ENCODE data around the gene SCFD2.

GRCh38 chr4:52946855-52947254 is 419.0 kb downstream of the SCFD2 start:
- no peak for TF ChIP-seq ZNF274 (IDR thresholded peaks at IDR 0.05; ENCODE audit: low read depth, low read length)
- no peak for TF ChIP-seq YY1 (IDR thresholded peaks at IDR 0.05; ENCODE audit: insufficient read depth, insufficient read length)
